Iris pigment epithelial cell (primary cell): ENCODE results near the gene RAB1B.

Experiments used
- DNase-seq: peaks from one replicate; pipeline ENCODE4 v3.0.0-alpha.2; 2011; ENCODE audit warnings: low read depth

The RAB1B gene

DNA sequence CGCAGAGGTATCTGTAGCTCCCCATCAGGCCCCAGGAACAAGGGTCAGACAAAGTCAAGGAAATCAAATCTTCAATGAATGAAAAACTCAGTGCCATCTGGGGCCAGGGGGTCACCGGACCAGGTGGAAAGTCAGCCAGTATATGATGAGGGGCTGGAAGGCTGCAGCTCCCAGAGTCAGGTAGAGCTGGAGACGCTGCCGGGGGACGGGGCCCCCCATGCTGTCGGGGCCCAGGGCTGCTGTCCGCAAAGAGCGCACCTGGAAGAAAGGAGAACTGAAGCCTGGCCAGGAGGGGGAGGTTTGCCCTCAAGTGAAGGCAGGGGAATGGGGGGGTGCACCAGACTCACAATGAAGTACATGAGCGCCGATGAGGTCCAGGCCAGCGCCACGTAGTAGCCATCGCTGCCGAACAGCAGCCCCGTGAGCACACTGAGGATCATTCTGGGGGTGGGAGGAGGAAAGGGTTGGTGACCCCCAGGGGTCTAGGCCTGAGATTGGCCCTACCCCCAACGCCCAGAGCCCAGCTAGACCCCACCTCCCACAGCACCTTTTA lies 16.2 kb downstream of the RAB1B start:
- DNase-seq = no peak

DNA sequence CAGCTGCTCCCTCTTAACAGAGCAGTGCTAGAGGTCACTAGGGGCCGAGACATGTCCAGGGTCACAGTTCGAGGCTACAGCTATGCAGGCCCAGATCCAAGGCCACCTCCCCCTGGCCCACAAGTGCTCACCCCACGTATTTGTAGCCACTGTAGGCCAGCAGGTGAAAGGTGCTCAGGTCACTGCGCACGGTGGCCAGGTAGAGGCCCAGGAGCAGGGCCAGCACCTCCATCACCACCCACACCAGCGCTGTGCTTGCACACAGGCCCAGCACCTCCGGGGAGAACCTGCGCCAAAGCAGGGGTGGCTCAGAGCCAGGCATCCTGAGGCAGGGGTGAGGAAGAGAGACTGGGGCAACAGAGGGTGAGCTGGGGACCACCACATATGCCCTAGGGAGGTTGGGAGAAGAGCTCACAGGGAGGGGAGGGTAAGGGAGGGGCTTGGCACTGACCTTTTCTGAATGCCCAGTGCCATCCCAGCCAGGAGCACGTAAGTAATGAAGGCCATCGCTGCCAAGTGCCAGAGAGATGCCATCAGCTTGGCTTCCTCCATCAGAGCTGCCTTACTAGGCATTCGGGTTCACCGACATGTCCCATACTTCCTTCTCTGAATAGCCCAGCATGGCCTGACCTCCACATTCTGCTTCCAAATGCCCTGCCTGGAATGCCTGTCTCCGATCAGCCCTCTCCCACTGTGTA lies 17.0 kb downstream of the RAB1B start:
- no peak for DNase-seq

DNA sequence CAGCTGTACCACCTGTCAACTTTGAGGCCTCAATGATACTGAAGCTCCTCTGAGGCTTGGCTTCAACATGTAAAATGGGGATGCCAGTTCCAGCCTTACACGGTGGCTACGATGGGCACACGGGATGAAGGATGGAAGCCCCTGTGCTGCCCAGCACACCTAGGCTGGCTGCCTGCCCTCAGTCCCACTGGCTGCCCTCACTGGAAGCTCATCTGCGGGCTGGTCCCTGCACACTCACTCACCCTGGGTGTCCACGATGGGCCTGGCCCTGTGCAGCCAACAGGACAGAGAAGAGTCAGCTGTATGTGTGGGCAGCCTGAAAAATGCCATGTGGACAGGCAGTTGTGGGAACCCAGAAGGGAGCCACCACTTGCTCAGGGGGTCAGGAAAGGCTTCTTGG lies 18.3 kb downstream of the RAB1B start:
- no peak for DNase-seq

DNA sequence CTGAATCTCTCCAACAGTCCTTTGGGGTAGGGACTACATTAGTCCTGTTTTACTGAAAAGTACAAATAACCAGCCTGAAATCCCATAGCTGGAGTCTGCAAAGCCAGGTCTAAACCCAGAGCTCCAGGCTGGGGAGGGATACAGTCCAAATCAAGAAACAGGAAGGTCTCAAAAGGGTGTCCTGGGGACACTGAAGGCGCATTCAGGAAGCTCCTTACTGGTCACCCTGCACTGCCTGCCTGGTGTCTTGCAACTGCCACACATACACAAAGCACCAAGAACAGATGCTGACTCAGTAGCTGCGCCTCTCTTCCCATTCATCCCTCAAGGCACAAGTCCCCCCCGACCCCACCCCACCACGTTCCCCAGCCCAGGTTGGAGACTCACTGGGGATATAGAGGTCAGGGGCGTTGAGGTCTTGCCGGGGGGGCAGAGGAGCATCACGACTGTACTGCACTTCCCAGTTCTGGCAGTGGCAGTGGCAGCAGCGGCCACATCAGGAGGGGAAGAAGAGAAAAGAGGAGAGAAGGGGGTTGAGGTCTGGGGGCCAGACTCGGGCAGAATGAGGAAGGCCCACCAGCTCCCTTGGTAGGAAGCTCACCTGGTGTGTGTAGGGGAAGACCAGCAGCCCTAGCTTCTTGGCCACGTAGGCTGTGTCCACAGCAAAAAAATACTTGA lies 18.9 kb downstream of the RAB1B start:
- no peak for DNase-seq

DNA sequence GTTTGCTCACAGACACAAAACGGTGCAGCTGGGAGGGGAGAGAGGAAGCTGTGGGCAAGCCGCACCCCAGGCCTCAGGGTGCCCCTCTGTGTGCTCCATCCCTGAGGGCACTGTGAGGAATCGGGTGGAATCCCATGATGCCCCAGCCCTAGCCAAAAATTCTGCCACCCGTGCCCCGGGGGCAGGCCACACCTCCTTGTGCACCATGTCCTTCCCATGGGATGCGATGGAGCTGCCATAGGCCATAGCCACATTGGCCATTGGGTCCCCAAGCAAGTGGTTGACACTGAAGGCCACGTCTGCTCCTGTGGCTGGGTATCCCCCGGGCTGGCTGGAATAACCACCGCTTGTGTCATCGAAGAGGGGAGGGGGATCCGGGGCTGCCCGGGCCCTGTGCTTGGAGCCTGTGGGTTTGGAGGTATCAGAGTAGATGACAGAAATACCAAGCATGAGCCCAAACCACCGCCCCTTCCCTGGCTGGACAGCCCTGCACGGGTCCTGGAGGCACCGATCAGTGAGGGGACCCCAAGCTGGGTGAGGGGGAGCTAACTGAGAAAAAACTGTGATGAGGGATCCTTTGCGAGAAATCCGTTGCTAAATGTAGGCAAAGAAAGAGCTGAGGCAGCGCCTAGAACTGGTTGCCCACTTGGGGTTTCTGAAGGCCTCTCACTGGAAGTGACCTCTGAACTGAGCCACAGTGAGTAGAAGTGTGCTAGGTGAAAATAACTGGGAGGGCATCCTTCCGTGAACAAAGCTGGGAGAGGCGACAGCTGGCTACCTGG lies 19.6 kb downstream of the RAB1B start:
- peak; percentile 26 for DNase-seq

DNA sequence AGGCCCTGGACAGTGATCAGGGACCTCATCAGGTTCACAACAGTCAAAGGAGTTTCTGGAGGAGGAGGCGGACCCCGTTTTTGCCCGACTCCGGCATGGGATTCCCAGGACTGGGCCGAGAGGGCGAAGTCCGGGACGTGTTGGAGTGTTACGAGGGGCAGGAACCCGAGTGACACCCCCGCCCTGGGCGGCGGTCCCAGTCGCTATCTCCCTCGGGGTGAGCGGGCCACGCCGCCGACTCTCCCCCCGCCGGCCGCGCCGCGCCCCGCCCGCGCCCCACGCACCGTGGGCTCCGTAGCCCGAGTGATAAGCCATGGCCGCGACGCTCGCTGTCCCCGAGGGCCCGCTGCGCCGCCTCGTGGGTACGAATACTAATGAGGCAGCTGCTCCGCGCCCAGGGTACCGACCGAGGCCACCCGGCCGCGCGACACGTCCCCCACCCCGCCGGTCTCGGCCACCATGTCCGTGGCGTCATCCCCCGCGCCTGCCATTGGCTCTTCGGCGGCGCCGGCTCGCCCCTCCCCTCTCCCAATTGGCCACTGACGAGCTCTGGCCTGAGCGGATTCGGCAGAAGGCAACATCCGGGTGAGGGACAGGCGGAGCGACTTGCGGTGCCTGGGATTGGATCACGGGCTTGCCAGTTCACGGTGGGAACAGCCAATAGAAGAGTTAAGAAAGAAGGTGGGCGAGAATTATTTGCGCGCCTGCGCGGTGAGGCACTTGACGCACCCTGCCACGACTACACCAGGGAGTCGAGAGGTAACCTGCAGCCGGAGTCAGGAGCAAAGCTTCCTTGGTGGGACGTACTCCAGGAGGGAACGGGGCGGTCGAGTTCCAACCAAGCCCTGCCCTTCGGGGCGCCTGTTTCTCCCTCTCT lies 20.5 kb downstream of the RAB1B start, which contains the start of gene YIF1A:
Gene YIF1A, minus strand, starts transcription at position 473 of the 877 bp plus-strand sequence. Its CDS starts 158 bp downstream, at position 315.
- peak; percentile 100 for DNase-seq

DNA sequence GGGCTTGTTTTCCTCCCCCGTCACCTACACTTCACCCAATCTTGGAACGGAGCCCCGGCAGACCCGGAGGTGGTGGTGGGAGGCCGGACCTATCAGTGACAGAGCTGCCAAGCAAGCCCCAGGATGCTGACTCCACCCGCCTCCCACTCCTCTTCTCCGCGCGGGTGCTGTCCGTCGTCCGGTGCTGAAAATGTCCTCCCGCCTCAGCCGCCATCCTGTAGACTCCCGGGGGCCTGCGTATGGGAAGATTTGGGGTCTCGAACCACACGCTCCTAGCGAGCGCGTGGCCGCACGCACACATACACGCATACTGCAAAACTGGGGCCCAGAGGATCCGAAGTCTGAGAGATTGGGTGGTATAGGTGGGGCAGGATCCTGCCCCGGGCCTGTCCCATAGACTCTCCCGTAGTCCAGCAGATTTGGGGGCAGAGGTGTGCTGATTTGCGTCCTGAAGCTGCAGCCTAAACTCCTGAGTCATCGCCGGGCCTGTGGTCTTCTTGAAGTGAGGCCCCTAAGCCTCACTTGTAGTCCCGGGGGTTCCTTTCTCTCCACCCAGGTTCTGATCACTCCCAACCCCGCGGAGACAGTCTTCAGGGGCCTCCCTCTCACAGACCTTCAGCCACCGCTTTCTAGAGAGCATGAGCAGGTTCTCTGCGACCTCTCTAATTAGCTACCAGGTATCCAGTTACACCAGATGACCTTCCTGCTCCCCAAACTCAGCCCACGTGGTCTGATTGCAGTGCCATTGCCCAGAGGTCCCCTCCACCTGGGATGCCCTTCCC lies 21.3 kb downstream of the RAB1B start:
- no peak for DNase-seq

DNA sequence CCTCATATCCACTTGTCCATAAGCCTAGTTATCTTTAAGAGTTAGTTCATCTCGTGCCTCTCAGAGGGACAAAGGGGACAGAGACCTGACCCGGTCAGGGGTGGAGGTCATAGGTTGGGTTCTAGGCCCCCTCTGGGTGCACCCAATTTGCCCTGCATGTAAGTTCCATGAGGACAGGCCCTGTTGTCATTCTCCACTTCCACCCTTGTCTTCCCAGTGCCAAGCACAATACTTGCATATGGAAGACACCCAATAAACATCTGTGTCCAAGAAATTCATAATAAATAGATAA lies 21.8 kb downstream of the RAB1B start:
- DNase-seq = no peak

DNA sequence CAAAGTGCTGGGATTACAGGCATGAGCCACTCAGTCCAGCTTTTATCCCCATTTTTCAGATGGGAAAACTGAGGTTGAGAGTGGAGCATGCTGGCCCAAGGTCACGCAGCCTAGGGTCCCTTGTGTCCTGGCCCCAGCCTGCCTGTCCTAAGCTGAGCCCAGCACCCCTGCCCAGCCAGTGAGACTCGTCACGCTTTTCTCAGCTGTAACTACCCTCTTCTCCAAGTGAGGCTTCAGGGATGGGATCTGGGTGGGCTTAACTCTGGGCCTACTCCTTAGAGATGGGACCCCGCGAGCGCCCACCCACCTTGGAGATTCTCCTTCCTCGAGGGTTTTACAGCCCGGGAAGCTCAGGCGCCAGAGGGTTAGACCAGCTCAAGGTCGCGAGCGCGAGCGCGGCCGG lies 22.9 kb downstream of the RAB1B start:
- DNase-seq = no peak

DNA sequence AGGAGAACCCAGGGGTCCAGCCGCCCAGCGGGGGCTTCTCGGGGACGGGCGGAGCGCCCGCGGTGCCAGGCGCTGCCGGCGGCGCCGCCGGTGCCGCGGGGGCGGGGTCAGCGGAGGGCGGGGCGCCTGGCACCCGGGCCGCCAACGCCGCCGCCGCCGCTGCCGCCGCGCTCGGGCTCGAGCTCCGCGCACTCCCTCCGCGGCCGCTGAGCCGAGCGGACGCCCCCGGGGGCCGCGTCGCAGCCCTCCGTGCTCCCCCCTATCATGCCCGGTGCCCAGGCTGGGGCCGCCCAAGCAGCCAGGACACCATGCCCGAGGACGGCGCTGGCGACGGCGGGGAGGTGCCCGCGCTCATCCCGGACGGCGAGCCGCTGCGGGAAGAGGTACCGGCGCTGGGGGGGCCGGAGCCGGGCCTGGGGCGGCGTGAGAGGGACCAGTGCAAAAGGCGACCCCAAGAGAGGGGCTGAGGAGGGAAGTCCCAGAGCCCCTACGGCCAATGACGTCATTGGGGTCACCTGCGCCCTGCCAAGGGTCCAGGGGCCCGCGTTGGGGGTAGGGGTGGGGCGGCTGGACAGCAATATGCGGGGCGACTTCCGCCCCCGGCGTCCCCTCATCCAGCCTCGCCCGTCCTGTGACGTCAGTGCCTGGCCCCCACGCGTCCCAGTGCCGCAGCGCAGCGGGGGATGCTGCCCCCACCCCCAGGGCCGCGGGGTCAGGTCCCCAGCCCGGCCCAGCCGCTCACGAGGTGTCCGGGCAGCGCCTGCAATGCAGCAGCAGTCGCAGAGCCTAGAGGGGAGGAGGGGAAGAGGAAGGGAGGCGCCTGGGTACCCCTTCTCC lies 23.5 kb downstream of the RAB1B start, which contains the start of gene TMEM151A:
Gene TMEM151A, plus strand, starts transcription at position 189 of the 837 bp plus-strand sequence. Its CDS starts 120 bp downstream, at position 309.
- DNase-seq = no peak

DNA sequence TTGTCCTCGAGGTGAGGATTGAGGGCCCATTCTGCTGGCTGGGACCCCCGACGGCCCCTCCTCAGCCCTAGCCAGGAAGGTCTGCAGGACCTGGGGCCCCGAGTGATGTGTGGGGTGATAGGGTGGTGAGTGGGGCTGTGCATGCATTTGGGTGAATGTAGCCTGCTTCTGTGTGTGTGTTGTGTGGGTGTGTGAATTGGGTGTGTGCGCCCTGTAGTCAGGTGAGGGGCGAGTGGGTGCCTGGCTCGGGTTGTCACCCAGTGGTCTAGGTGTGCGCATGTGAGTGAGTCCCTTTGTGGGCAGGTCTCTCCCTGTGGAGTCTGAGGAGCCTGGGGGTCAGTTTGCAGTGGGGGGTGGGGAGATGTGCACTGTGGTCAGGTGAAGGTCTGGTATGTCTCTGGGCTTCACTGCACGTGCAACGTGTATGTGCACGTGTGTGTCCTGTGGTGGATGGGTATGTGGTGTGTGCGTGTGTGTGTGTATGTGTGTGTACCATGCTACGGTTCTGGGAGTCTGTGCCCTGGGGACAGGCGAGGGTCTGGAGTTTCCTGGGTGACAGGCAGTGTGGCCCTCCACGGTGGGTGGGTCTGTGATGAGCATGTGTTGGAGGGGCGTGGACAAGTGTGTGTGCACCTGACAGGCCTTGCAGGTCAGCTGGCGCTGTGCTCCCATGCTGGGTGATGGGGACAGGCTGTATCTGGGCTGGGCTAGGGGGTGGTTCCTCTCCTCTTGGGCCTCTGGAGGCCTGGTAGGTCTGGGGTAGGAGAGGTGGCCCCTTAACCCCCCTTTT lies 24.3 kb downstream of the RAB1B start:
- no peak for DNase-seq

DNA sequence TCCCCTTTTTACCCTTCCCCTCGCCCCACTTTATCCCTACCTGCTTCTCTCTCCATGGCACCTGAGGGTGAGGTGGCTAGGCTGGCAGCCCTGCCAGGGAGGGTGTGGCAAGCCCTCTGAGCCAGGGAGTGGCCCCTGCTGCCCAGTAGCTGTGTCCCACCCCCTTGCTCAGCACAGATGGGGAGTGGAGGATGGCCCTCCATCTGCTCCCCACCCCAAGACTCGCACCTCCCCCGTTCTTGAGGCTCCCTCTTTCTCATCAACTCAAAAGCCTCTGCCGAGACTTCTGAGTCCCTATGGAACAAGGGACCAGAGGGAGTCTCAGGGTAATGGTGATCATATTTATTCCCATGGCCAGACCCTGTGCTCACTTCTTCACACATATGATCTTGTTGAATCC lies 24.9 kb downstream of the RAB1B start:
- DNase-seq = no peak

DNA sequence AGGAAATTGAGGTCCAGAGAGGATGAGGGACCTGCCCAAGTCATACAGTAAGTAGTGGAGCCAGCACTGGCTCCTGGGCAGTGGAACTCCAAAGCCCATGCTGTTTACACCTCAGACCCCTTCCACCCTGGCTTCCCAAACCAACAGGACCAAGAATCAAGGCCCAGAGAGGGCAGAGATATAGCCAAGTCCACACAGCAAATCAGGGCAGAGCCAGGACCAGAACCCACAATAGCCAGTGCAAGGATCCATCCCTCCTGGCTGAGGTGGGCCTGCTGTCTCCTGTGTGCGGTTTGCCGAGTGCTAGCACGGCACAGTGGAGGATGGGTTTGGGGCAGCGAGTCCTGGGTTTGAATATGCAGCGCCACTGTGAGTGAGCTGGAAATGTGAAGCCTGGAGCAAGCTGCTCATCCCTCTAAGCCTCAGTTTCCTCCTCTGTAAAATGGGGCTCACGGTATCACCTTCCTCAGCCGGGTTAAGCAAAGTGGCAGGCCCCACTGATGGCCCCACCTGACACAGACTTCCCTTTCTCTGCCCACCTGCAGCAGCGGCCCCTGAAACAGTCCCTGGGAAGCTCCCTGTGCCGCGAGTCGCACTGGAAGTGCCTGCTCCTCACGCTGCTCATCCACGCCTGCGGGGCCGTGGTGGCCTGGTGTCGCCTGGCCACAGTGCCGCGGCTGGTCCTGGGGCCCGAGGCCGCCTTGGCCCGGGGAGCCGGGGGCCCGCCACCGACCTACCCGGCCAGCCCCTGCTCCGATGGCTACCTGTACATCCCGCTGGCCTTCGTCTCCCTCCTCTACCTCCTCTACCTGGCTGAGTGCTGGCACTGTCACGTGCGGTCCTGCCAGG lies 25.6 kb downstream of the RAB1B start:
- DNase-seq = no peak

DNA sequence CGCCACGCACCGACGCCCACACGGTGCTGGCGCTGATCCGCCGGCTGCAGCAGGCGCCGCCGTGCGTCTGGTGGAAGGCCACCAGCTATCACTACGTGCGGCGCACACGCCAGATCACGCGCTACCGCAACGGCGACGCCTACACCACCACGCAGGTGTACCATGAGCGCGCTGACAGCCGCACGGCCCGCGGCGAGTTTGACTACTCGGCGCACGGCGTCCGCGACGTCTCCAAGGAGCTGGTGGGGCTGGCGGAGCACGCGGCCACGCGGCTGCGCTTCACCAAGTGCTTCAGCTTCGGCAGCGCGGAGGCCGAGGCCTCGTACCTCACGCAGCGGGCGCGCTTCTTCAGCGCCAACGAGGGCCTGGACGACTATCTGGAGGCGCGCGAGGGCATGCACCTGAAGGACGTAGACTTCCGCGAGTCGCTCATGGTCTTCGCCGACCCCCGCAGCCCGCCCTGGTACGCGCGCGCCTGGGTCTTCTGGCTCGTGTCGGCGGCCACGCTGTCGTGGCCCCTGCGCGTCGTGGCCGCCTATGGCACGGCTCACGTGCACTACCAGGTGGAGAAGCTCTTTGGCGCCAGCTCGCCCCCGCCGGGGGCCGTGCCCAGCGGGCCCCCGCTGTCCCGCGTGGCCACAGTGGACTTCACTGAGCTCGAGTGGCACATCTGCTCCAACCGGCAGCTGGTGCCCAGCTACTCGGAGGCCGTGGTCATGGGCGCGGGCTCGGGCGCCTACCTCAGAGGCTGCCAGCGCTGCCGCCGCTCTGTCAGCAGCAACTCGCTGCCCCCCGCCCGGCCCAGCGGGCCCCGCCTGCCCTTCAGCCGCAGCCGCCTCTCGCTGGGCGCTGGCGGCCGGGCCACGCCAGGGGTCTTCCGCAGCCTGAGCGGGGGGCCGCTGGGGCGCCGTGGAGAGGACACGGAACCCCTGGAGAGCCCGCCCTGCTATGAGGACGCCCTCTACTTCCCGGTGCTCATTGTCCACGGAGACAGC lies 26.5 kb downstream of the RAB1B start:
- no peak for DNase-seq

DNA sequence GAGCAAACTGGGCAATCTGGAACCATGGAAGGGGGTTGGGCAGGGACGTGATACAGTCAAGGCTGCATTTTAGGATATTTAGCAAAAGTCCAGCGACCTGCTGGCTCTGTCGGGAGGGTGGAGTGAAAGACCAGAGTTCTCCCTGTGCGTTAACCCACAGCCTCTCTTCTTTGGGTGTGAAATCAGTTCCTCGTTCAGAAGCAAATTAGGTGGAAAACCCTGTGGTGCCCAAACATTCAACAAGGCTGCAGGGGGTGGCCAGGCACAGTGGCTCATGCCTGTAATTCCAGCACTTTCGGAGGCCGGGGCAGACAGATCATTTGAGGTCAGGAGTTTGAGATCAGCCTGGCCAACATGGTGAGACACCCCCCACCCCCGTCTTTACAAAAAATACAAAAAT lies 29.2 kb downstream of the RAB1B start:
- no peak for DNase-seq

DNA sequence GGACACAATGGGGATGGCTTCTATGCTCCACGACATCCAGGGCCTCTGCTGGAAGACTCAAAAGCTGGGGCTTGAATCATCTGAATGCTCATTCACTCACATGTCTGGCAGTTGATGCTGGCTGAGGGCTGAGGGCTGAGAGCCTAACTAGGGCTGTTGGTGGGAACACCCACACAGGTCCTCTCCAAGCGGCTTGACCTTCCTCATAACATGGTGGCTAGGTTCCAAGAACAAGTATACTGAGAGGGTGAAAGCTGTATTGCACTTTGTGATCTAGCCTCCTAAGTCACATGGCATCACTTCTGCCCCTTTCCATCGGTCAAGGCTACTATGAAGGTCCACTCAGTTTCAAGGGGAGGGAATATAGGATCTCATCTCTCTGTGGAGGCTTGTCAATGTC lies 30.7 kb downstream of the RAB1B start:
- no peak for DNase-seq

DNA sequence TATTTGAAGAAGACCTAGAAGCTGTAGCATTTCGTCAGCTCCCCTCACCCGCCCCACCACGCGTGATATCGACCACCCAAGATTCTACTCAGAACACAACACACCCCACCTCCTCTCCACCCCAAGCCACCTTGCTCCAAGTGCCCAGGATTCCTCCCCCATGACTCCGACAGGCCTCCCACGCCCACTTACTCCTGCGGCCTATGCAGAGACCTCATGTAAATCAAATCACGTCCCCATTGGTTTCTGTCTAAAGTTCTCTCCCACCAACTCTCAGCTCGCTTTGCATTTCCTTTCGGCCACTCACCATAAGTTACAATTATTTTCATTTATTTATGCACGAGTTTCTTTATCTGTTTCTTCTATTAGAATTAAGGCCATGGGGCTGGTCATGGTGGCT lies 34.2 kb downstream of the RAB1B start:
- DNase-seq = no peak
